ENCODE measurements around the gene CLPSL2. TPM values are rescaled to one million over a fixed set of nuclear protein-coding genes. Genes with fewer than 3 reads are reported as not detected.

The CLPSL2 gene
- total and polyA plus RNA-seq, 12 donors: not detected

DNA sequence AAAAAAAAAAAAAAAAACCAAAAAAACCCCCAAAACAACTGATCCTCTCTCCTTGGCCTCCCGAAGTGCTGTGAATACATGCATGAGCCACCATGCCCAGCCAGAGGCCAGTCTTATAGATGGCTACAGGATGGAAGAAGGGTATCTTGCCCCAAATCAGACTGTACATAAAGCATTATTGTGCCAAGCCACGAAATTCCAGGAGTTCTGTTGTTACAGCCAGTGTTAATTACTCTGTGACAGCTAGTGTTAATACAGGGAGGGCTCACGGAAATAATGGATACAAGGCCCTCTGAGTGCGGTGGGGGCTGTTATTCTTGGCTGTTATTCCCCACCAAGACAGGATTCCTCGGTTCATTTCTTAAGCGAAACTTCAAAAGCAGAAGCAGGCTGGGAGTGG, 1.4 kb upstream of the CLPSL2 start:
- 63 to 66% methylated on average over 6 of the region's 6 CpGs for WGBS, 2 donors
- Histone ChIP-seq H3K9me3 (no peaks in the 10 kb centered on the region), H3K4me1 (peaks cover 0 to 10% (median 6%) of the 10 kb centered on the region in 9 donors), H3K27ac (no peak overlapping the region), H3K36me3 (no peaks in the 10 kb centered on the region), H3K4me3 (no peak overlapping the region), H3K27me3 (peaks cover 7 to 62% (median 38%) of the 10 kb centered on the region in 7 donors)
- DNase-seq: no peak
- intact Hi-C loops (cut with DNase I): no loop called here
- no peak for ATAC-seq
- TF ChIP-seq, protein P1, sequence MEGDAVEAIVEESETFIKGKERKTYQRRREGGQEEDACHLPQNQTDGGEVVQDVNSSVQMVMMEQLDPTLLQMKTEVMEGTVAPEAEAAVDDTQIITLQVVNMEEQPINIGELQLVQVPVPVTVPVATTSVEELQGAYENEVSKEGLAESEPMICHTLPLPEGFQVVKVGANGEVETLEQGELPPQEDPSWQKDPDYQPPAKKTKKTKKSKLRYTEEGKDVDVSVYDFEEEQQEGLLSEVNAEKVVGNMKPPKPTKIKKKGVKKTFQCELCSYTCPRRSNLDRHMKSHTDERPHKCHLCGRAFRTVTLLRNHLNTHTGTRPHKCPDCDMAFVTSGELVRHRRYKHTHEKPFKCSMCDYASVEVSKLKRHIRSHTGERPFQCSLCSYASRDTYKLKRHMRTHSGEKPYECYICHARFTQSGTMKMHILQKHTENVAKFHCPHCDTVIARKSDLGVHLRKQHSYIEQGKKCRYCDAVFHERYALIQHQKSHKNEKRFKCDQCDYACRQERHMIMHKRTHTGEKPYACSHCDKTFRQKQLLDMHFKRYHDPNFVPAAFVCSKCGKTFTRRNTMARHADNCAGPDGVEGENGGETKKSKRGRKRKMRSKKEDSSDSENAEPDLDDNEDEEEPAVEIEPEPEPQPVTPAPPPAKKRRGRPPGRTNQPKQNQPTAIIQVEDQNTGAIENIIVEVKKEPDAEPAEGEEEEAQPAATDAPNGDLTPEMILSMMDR (IDR thresholded peaks at IDR 0.05): no peak

DNA sequence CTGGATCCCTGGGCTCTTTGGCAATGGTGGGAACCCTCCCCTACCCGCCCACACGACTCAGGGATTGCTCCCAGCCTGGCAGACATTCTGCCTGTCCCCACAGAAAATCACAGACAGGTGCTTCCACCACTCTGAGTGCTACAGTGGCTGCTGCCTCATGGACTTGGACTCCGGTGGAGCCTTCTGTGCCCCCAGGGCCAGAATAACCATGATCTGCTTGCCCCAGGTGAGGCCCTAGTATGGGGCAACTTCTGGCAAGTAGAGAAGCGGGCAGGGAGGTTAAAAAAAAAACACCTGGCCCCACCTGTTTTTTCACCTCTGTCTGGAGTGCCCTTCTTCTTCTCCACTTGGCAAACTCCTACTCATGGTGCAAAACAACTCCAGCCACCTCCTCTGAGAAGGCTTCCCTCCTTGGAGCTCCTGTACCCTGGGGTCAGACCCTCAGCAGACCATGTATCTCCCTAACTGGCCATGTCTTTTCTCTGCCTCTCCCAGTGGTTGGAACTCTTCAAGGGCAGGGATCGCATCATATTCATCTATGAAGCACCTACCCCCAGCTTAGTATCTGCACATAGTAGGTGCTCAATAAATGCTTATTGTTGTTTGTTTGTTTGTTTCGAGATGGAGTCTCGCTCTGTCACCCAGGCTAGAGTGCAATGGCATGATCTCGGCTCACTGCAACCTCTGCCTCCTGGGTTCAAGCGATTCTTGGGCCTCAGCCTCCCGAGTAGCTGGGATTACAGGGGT, 1.1 kb downstream of the CLPSL2 start:
- no peak for ATAC-seq
- Histone ChIP-seq H3K4me1 (peaks cover 0 to 10% (median 6%) of the 10 kb centered on the region in 9 donors), H3K36me3 (no peaks in the 10 kb centered on the region), H3K9me3 (no peaks in the 10 kb centered on the region), H3K27ac (no peak overlapping the region), H3K27me3 (peaks cover 7 to 84% (median 40%) of the 10 kb centered on the region in 7 donors), H3K4me3 (no peak overlapping the region)
- WGBS, 2 donors: 86 to 87% methylated on average over 10 of the region's 10 CpGs
- intact Hi-C loops (cut with DNase I): no loop called here
- TF ChIP-seq, protein P1 (IDR thresholded peaks at IDR 0.05): no peak
- no peak for DNase-seq

DNA sequence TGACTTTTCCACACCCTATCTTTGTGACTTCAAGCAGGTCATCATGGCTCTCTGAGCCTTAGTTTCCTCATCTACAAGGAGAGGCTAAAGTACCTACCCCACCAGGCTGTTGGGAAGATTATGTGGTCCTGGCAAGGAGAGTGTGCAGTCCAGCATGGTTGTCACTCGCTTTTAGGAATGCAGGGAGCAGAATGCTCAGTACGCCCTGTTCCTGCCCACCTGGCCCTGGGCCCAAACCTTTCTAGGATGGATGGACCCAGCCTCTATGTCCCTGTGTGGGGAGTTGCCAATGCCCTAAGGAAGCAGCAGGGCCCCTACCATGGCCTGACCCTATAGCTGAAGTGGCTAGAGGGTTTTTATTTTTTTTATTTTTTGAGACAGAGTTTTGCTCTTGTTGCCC, 2.0 kb downstream of the CLPSL2 start:
- 67 to 82% methylated on average over 2 of the region's 2 CpGs for WGBS, 2 donors
- H3K27me3 ChIP-seq: peaks cover 7 to 83% (median 45%) of the 10 kb centered on the region in 7 donors
- intact Hi-C loops (cut with DNase I): no loop called here
- ATAC-seq: peak in 1 of 8 donors; percentile 74
- TF ChIP-seq, protein P1 (IDR thresholded peaks at IDR 0.05): no peak
- DNase-seq: no peak
- no peaks in the 10 kb centered on the region for H3K9me3 ChIP-seq
- H3K4me3 ChIP-seq: no peak overlapping the region
- H3K27ac ChIP-seq: no peak overlapping the region
- H3K4me1 ChIP-seq: peaks cover 0 to 10% (median 6%) of the 10 kb centered on the region in 9 donors
- no peaks in the 10 kb centered on the region for H3K36me3 ChIP-seq

DNA sequence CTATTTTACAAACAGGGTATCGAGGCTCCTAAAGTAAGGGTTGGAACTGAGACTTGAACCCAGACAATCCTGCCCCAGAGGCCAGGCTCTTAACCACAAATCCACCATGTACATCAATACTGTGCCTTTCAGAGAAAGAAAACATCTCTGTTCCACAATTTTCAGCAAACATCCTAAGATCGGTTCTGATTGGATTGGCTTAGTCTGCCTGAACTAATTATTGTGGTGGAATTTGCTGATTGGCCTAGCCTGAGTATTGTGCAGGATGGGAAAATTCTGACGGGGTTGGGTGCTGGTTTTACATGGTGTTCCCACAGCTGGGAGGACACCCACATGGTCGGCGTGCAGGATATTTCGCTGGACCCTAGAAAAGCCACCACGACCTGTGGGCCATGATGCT, 4.3 kb downstream of the CLPSL2 start, which contains the start of gene CLPSL1:
Gene CLPSL1 (plus strand): TSS at position 301 of the 400 bp plus-strand sequence. CDS start 92 bp downstream, at position 393.
- no peak within 1 kb of the TSS for H3K27ac ChIP-seq
- H3K36me3 ChIP-seq: no peaks in the 10 kb centered on the region
- H3K4me3 ChIP-seq: no peak within 1 kb of the TSS
- H3K27me3 ChIP-seq: peaks cover 7 to 81% (median 44%) of the 10 kb centered on the region in 7 donors
- intact Hi-C loops (cut with DNase I): no loop called here
- H3K4me1 ChIP-seq: peaks cover 0 to 10% (median 6%) of the 10 kb centered on the region in 9 donors
- DNase-seq (no peak), ATAC-seq (no peak)
- TF ChIP-seq, protein P1 (IDR thresholded peaks at IDR 0.05): no peak
- no peaks in the 10 kb centered on the region for H3K9me3 ChIP-seq
- 83 to 85% methylated on average over 7 of the region's 7 CpGs for WGBS, 2 donors
